Stimulated activated CD4-positive, alpha-beta T cell treated with anti-CD3 and anti-CD28 coated beads, Interleukin-1b, Interleukin-23, amount 100 ng/mL, for 24 hours (primary cell): Measurements from ENCODE around the gene MAP2K7.
A peak's percentile ranks its signal among the peaks of the same experiment; 100 is the strongest.
"Not testable (repeated sequence)": the region's sequence is repeated elsewhere in the genome, so short reads cannot be mapped to it uniquely, and the experiment has no call there.

Source experiments
- DNase-seq, 4 experiments: peaks; one replicate each; pipeline ENCODE4 v3.0.0-alpha.2; 2020; ENCODE audit warnings: low read depth in 4 of 4, low spot score in 1 of 4

MAP2K7 gene

DNA sequence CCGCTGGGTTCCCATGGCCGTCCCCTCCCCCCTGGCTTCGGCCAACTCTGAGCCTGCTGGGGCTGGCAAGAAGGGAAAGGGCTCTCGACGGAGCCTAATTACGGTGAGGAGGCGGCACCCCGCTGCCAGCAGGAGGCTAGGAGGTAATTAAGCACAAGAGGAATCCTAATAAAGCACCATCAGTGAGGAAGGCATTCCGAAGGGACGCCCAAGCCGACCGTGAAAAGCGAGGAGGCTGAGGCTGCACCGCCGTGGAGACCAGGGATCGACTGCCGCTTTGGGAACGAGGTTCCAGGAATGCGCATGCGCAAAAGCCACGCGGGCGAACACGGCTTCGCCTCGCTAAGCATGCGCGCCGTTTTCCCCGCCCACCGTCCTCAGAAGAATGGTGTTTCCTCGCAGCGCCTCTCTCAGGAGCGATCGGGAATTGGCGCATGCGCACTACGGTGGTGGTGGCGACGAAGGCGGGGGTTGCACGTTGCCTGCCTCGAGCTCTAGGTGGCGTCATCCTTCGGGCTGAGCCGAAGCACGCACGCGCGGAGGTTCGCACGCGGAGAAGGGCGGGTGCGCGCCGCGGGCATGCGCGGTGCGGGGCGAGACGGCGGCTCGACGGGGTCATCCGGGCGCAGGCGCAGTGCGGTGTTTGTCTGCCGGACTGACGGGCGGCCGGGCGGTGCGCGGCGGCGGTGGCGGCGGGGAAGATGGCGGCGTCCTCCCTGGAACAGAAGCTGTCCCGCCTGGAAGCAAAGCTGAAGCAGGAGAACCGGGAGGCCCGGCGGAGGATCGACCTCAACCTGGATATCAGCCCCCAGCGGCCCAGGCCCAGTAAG lies at the start of gene MAP2K7:
Gene MAP2K7, plus strand, starts transcription at position 634 of the 830 bp plus-strand sequence. Its CDS starts 68 bp downstream, at position 702.
- peak; percentile 100 for DNase-seq

DNA sequence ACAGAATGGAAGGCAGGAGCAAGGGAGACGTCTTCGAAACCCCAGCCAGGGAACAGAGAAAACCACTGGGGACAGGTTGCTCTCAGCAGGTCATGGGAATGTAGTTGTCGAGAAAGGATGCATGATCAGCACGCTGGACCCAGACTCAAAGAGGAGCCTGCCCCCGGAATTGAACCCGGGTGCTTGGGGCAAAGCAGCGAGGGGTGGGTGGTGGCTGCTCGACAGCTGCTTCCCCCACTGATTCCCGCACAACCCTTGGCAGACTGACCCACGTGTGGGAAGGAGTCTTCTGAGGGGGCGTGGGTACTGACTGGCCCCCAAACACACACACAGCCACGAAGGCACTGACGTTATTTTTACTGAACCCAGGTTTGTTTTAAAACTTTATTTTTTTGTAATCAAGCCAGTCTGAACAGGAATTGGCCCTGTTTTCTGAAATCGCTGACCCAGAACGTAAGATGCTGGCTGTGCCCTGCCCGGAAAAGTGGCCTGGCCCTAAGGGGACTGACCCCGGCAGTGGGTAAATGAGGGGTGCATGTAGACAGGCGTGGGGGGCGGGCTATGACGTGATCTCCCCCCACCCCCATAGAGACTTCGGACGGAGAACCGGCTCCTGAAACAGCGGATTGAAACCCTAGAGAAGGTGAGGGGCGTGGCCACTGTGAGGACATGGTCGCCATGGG lies 48.1 kb upstream of the MAP2K7 start:
- no peak for DNase-seq

DNA sequence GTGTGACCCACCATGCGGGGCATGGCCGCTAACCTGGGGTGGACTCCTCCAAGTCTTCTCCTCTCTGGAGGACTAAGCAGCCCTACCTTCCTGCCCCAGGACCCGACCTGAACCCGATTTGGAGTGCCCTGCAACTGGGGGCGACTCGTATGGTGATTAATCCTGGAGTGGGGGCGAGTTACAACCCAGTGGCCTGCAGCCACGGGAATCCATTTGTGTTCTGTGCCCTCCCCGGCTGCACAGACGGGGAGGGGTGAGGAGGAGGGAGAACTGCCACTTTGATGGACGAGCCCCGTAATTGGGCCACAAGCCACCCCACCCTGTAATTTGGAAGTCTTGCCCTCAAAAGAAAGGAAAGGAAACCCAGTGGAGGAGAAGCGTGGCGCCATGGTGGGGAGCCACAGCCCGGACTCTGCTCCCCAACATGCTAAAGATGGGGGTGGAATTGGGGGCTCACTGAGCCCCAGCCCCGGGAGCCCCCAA lies 47.5 kb upstream of the MAP2K7 start:
- DNase-seq: no peak

DNA sequence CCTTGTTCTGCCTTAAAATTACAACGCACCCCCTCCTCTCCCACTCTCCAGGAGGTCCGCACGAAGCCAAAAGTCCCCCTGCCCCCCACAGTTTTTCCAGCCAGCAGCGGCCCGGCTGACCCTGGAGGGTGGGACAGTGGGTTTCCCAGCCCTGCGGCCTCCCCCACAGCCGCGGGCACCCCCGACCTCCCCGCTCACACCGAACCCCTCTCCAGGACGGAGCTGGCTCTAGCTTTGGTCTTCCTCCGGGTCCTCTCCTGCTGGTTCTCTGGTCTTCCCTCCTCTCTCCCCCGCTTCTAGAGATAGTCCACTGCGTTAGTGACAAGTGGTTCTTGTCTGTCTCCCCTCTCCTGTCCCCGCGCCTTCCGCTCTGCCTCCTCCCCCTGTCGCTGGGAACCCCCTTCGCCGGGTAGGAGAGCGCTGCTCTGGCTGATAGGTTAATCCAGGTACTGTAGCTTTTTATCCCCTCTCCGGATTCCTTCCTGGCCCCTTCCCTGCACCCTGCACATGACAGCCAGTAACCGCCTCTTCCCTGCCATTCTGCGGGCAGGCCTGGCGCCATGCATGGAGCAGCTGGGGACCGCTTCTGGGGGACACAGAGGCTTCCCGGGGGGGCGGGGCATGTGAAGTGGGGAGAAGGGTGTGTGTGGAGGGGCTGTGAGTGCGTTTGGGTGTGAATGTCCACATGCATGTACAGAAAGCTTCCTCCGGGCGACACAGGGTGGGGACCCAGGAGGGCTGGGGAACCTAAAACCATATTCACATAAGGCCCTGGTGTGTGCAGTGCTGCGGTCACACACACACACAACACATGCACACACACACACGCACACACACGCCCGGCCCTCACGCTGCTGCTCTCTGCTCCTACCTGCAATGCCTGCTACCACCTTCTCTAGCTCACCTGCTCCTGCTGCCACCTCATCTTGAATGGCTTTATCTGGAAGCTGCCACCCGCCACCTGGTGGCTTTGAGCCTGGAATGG lies 46.7 kb upstream of the MAP2K7 start:
- no peak for DNase-seq

DNA sequence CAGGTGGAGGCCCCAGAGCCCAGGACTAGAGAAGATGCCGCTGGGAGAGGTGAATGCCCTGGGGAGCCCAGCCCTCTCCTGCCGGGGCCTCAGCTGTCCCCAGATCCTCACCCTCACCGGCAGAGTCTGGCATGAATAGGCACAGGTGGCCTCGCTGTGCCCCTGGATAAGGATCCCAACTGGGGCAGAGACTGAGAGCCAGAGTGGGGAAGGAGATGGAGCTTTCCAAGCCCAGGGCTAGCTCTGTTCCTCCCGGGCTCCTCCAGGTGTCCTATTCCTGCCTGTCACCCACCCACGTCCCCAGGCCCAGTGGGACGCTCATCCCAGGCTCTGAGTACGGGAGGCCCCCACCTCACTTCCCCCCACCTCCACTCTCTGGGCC lies 46.0 kb upstream of the MAP2K7 start:
- DNase-seq: no peak

DNA sequence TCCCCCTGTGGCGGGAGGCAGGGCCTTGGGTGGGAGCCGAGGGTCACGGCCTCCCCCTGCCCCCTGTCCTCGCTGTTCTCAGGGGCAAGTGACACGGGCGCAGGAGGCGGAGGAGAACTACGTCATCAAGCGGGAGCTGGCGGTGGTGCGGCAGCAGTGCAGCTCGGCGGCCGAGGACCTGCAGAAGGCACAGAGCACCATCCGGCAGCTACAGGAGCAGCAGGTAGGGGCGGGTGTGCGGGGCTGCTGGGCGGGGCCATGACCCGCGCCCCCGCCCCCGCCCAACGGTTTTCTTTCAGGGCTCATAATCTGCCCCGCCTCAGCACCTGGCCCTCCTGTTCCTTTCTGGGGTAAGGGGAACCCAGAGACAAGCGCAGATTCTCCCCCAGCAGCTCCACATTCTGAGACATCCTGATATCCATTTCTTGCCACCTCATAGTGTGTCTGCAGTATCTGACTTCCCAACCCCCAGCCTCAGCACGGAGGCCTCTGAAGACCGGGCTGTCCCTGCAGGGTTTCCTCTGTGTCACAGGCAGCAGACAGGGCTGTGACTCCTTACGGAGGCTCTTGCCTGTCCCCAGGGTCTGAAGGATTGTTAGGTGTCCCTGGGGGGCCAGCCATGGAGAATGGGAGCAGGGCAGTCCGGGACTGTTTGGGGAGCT lies 45.4 kb upstream of the MAP2K7 start:
- DNase-seq: no peak

DNA sequence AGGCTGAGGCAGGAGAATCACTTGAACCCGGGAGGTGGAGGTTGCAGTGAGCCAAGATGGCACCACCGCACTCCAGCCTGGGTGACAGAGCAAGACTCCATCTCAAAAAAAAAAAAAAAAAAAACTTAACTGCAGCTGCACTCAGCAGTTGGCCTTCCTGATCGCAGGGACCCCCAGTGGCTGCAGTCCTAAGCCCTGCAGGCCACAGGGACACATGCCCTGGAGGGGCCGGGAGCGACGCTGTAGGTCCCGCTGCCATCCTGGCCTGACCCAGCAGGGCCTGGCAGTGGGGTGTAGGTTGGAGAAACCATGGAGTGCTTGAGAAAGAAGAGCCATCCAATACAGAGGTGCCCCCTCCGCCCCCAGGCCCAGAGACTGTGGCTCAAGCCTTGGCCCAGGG lies 44.6 kb upstream of the MAP2K7 start:
- DNase-seq: not testable (repeated sequence)

DNA sequence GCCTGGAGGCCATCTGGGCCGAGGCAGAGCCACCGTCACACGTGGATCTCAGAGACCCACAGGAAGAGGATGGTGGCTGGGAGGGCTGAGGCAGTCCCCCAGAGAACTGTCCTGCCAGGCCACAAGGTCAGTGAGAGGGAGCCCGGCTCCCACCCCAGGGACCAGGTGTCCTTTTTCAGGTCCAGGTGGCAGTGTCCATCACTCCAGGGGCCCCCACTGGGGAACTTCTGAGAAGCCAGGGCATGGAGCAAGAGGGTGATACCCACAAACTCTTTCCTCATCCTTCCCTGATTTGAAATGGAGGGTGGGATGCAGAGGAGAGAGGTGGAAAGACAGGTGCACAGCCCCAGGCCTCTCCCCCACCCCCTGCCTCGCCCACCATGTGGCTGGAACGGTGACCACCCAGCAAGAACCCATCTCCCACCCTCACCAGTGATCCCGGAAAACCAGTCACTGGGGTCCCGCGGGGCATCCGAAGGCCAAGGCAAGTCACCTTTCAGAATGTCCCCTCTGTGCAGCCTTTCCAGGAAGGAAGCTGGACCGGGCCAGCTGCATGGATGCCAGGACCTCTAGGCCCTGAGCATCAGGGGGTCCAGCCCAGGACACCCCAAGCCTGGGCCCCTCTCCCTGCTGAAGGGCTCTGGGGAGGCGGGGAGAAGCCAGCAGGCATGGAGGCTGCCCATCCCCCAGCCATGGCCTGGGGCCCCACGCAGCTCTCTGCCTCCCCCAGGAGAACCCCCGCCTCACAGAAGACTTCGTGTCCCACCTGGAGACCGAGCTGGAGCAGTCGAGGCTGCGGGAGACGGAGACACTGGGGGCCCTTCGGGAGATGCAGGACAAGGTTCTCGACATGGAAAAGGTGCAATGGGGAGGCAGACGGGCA lies 43.6 kb upstream of the MAP2K7 start:
- DNase-seq: no peak

DNA sequence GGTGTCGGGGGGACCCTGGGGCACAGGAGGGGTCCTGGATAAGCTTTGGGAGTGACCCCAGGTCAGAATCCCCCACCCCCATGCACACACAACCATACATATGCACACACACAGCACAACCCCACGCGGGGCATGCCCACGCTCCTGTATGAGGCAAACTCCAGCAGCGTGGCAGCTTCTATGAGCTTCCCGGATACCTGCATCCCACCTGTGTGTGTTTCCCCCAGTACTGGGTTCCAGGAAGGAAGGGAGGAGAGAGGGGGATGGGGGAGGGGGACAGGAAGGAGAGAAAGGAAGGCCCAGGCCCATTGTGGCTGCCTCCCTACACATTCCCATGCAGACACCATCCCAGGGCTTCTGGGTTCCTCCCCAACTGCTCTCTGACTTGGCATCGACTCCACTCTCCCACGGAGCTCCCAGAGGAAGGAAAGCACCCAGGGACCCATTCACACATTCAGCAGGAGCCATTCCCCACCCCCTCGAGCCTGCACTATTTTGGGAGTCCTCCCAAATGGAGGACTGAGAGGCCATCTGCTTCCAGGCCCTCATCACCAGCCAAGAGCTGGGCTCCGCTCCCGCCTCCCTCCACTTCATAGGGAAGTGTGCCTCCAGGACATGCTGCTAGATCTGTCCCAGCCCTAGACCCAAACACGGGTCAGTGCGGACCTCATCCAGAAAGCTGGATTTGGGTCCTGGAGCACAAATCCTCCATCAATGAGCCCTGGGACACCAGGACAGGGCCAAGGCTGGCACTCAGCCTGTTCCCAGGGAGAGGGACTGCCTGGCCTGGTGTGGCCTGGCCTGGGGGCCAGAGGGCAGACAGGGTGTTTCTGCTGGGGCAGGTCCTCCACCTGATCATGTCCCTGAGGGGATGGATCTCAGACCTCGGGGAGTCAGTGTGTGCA lies 42.7 kb upstream of the MAP2K7 start:
- no peak for DNase-seq

DNA sequence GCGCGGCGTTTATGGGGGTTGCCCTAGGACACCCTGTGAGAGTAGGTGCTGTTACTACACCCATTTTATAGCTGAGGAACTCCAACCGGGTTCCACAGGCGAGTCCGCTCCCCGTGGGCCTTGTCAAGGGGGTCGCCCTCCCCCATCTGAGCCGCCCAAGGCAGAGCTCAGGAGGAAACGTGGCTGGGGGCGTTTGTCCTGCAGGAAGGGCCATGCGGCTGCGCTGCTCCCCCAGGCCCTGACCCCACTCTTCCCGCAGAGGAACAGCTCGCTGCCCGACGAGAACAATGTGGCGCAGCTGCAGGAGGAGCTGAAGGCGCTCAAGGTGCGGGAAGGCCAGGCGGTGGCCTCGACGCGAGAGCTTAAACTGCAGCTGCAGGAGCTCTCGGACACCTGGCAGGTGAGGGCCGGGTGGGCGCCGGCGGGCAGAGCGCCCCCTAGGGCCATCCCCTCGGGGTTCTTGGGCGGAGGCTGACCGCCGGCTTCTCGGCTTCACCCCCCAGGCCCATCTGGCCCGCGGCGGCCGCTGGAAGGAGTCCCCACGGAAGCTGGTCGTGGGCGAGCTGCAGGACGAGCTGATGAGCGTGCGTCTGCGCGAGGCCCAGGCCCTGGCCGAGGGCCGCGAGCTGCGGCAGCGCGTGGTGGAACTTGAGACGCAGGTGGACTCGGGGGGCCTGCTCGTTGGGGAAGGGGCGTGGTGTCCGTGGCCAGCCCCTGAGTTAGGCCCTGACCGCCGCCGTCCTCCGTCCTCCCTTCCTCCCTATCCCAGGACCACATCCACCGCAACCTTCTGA lies 41.9 kb upstream of the MAP2K7 start:
- DNase-seq: no peak

DNA sequence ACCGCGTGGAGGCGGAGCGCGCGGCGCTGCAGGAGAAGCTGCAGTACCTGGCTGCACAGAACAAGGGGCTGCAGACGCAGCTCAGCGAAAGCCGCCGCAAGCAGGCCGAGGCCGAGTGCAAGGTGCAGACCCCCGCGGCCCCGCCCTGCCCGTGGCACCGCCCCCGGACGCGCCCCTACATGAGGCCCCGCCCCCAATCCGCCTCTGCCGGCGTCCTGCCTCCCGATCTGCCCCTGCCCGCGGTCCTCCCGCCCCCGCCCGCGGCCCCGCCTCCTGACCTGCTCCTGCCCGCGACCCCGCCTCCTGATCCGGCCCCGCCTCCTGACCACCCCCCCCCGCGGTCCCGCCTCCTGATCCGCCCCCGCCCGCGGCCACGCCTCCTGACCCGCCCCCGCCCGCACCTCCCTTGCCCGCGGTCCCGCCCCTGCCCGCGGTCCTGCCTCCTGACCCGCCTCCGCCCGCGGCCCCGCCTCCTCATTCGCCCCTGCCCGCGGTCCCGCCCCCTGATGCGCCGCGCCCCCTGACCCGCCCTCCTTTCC lies 41.2 kb upstream of the MAP2K7 start:
- peak; percentile 27 to 66 (median 53) for DNase-seq

DNA sequence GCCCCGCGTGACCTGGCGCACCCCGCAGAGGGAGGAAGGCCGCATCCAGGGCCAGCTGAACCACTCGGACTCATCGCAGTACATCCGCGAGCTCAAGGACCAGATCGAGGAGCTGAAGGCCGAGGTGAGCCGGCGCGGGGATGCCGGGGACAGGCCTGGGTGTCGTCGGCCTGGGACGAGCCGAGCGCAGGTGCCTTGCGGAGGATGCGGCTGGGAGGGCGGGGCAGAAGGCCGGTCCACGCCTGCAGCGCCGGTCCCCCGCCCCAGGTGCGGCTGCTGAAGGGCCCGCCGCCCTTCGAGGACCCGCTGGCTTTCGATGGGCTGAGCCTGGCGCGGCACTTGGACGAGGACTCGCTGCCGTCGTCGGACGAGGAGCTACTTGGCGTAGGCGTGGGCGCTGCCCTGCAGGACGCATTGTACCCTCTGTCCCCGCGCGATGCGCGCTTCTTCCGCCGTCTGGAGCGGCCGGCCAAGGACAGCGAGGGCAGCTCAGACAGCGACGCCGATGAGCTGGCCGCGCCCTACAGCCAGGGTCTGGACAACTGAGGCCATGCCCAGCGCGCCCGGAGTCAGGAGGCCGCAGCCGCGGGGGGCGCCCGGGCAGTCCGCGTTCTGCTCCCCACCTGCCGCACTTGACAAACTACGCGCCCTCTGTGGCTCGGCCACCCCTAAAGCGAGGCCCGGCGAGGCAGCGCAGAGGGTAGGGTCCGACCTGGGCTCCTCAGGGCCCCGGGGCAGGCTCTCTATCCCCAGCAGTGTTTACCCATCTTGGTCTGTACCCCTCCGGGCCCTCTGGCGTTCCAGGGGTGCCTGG lies 40.3 kb upstream of the MAP2K7 start:
- no peak for DNase-seq

DNA sequence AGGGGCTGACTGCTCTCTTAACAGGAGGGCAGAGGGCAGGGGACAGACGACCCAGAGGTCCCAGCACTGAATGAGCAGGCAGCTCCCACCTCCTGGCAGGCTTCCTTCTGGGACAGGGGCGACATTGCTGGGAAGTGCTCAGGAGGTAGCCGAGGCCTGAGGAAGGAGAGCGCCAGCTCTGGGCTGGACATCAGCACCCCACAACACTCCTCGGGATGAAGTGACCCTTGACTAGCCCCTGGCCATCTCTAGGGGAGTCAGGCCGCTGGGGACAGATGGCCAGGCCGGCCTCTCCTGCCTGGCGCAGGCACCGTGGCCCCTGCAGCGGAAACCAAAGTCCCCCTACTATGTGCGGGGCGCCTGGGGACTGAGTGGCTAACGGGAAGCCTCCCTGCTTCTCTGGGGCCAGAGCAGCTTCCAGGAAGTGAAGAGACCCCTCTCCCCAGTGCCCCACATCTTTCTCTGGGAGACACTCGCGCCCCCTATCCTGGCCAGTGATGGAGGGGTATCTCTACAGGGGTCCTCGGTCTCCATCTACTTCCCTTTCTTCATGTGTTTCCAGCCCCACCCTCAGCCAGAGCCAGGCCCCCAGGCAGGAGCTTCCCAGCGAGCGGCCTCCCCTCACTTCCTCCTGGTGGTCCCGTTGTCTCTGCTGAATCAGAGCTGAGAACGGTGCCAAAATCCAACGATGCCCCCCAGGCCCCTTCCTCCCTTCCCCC lies 39.5 kb upstream of the MAP2K7 start:
- DNase-seq: no peak

DNA sequence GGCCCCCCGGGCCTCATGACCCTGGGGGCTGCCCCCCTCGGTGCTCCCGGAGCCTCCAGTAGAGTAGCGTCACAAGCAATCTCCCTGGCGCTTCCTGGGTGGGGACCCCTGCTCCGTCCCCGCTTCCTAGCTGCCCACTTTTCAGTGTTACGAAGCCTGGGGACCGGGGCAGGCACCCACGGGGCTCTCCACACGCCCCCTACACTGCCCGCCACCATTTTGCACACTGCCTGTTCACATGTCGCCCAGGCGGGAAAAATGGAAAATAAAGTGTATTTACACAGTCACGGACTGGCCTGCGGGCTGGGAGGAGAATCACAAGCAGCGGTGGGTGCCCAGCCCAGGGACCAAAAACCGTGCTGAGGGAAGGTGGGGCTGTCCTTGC lies 39.0 kb upstream of the MAP2K7 start:
- DNase-seq: no peak

DNA sequence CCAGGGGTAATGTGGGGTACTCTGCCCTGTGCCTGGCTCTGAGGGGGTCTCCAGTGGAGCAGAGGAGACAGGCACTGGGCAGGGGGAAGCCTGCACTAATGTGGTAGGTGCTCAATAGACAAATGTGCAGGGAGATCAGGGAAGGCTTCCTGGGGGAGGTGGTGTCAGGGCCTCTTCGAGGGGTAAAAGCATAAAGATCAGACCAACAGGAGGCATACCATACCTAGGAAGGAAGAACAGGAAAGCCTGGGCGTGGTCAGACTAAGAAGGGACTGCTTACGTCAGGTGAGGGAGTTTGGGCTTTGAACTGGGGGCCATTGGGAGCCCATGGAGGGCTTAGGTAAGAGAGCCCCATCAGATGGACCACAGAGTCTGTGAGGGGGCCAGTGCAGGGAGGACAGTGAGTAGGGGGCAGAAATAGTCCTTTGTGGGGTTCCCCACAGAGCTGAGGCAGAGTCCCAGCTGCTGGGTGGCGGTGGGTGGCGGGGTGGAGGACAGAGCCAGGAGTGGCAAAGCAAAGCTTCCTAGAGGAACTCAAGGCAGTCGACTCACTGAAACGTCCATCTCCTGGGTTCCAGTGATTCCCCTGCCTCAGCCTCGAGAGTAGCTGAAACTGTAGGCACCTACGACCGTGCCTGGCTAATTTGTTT lies 38.3 kb upstream of the MAP2K7 start:
- DNase-seq: no peak
